Activated CD8-positive, alpha-beta T cell treated with anti-CD3 and anti-CD28 coated beads, Interleukin-2, amount 10 ng/mL, durations not matched to agents 7 days and 5 days (primary cell): ENCODE results near the gene ACYP1. TPM values are rescaled to one million over a fixed set of nuclear protein-coding genes. Genes with fewer than 3 reads are reported as not detected.

Experiments
- ATAC-seq: fragments of 150-1000 bp; cut with Tn5 transposase; one replicate; pipeline ENCODE4 v1.10.0; 2021; ENCODE audit warnings: moderate library complexity
- CTCF ChIA-PET: fragments of 350-600 bp; sonication (Branson Sonifier 250); formaldehyde crosslinking; loops from one replicate; lab custom pipeline; 2021; ENCODE audit warnings: antibody characterized with exemption; lab: Charles Lee
- POLR2A ChIA-PET: fragments of 350-600 bp; sonication (Branson Sonifier 250); formaldehyde crosslinking; loops from one replicate; lab custom pipeline; 2021; ENCODE audit warnings: antibody characterized with exemption; lab: Charles Lee
- DNase-seq: peaks from one replicate; pipeline ENCODE4 v3.0.0-alpha.2; 2020
- H3K27ac Mint-ChIP-seq: one replicate; pipeline ENCODE4 v1.8.0; 2021; ENCODE audit warnings: mild to moderate bottlenecking, mixed read lengths
- H3K27me3 Mint-ChIP-seq: one replicate; pipeline ENCODE4 v1.8.0; 2021; ENCODE audit warnings: low read depth, mixed read lengths
- H3K36me3 Mint-ChIP-seq: one replicate; pipeline ENCODE4 v1.8.0; 2021; ENCODE audit warnings: low read depth, mixed read lengths
- H3K4me1 Mint-ChIP-seq: one replicate; pipeline ENCODE4 v1.8.0; 2021; ENCODE audit warnings: low read depth, mixed read lengths
- H3K4me3 Mint-ChIP-seq: one replicate; pipeline ENCODE4 v1.8.0; 2021; ENCODE audit warnings: mild to moderate bottlenecking, mixed read lengths
- H3K9me3 Mint-ChIP-seq: one replicate; pipeline ENCODE4 v1.8.0; 2022; ENCODE audit warnings: mixed read lengths; ENCODE audit not compliant: insufficient read depth
- total RNA-seq, 2 experiments: library from RNA; stranded (reverse); gene quantifications; one replicate each; pipeline ENCODE4 v1.2.3, GENCODE V29; 2021

The ACYP1 gene
- total RNA-seq, 2 experiments from 2014 or later, result 42.6 to 44.0 TPM

GRCh38 chr14:75090353-75090752 lies 26.5 kb upstream of the ACYP1 start:
- H3K4me3 Mint-ChIP-seq, result no peak overlapping the region
- ChIA-PET POLR2A (interaction anchor here (0.7 kb wide), 1 partner anchor 184 kb away, joined by 3 read pairs; no protein-coding TSS in a partner anchor), CTCF (interaction anchor here (1.4 to 5.0 kb wide), 4 partner anchors 15 to 249 kb away, joined by 3 to 86 read pairs (median 6); no protein-coding TSS in a partner anchor)
- no peaks in the 10 kb centered on the region for H3K27me3 Mint-ChIP-seq
- H3K9me3 Mint-ChIP-seq, result no peaks in the 10 kb centered on the region
- ATAC-seq (no peak), DNase-seq (no peak)
- peaks cover 40% of the 10 kb centered on the region for H3K36me3 Mint-ChIP-seq
- no peaks in the 10 kb centered on the region for H3K4me1 Mint-ChIP-seq
- no peak overlapping the region for H3K27ac Mint-ChIP-seq

DNA sequence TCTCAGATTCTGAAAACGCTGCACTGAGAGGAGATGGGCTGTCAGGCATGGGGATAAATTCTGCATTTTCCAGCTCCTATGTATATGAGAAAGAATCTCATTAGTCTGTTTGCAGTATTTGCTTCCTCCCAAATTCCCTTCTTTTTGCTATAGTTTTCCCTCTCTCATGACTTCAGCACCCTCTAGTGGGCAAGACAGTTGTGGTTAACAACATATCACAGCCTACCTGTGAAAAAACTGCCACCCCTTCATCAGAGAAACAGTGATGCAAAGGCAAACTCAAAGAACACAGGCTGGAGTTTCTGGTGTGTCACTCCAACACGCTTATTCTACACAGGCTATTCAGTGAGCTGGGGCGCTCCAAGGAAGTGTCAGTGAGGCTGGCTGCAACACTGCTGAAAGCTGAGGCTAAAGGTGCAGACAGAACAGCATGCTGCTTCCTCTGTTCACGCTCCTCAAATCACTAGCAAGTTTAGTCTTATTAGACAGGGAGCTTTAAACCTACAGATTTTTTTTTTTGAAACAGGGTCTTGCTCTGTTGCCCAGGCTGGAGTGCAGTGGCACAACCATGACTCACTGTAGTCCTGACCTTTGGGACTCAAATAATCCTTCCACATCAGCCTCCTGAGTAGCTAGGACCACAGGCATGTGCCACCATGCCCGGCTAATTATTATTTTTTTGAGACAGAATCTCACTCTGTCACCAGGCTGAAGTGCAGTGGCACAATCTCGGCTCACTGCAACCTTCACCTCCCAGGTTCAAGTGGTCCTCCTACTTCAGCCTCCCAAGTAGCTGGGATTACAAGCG lies 24.9 kb upstream of the ACYP1 start:
- ATAC-seq (peak; percentile 69), DNase-seq (peak; percentile 65)
- H3K4me3 Mint-ChIP-seq, result no peak overlapping the region
- ChIA-PET CTCF (interaction anchor here (0.6 to 5.0 kb wide), 59 partner anchors 10 to 480 kb away, joined by 3 to 86 read pairs (median 4); partner anchors contain the start of genes ACYP1, EIF2B2, MLH3 and NEK9), POLR2A (interaction anchor here (0.6 to 1.0 kb wide), 3 partner anchors 218 to 228 kb away, joined by 3 read pairs; no protein-coding TSS in a partner anchor)
- H3K36me3 Mint-ChIP-seq, result peaks cover 45% of the 10 kb centered on the region
- no peak overlapping the region for H3K27ac Mint-ChIP-seq
- no peaks in the 10 kb centered on the region for H3K27me3 Mint-ChIP-seq
- H3K9me3 Mint-ChIP-seq, result no peaks in the 10 kb centered on the region
- no peaks in the 10 kb centered on the region for H3K4me1 Mint-ChIP-seq

GRCh38 chr14:75088153-75088552 lies 24.3 kb upstream of the ACYP1 start:
- DNase-seq (no peak), ATAC-seq (no peak)
- no peak overlapping the region for H3K27ac Mint-ChIP-seq
- H3K4me1 Mint-ChIP-seq, result no peaks in the 10 kb centered on the region
- H3K4me3 Mint-ChIP-seq, result no peak overlapping the region
- ChIA-PET CTCF (interaction anchor here (0.6 to 5.0 kb wide), 53 partner anchors 10 to 479 kb away, joined by 3 to 86 read pairs (median 5); partner anchors contain the start of genes ACYP1, EIF2B2, MLH3 and NEK9), POLR2A (interaction anchor here (0.7 to 1.0 kb wide), 2 partner anchors 220 to 227 kb away, joined by 3 read pairs; no protein-coding TSS in a partner anchor)
- peaks cover 45% of the 10 kb centered on the region for H3K36me3 Mint-ChIP-seq
- H3K9me3 Mint-ChIP-seq, result no peaks in the 10 kb centered on the region
- H3K27me3 Mint-ChIP-seq, result no peaks in the 10 kb centered on the region

DNA sequence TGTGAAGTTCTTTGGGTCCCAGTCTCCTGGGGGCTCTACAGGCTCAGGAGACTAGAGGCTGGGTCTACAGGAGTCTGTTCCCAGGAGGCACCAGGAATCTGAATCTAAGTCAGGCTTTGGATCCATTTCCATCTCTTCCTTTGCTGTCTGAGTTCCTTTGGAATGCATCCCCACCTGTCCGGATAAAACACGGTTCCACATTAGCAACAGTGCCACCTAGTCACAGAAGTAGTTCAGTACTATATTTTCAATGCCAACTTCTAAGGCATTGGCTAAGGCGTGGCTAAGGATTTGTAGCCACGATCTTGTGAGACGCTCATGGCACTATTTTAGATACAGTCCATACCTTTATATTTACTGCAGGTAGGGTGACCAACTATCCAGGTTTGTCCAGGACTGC lies 20.7 kb upstream of the ACYP1 start:
- no peak overlapping the region for H3K4me3 Mint-ChIP-seq
- H3K27me3 Mint-ChIP-seq, result no peaks in the 10 kb centered on the region
- ATAC-seq (no peak), DNase-seq (no peak)
- no peak overlapping the region for H3K27ac Mint-ChIP-seq
- ChIA-PET CTCF (interaction anchor here (0.9 kb wide), 1 partner anchor 10 kb away, joined by 3 read pairs; no protein-coding TSS in a partner anchor), POLR2A (no interaction called here)
- H3K4me1 Mint-ChIP-seq, result no peaks in the 10 kb centered on the region
- no peaks in the 10 kb centered on the region for H3K9me3 Mint-ChIP-seq
- H3K36me3 Mint-ChIP-seq, result peaks cover 50% of the 10 kb centered on the region

DNA sequence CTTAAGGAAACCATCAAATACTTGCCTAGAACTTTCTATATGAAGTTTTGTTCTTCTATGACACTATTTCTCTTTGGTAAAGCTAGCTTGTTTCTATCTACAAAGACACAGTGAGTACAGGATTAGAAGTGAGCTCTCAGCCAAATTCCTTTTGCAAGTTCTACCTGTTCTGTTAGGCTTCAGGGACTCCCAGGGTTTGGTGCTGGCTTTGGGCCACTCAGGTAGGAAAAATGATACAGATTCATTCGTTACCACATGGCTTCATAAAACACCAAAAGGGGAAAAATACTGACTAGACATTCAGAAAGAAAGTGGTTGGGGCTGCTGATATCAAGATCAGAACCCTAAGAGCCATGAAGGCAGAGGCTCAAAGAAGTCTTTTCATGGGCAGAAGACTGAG lies 19.4 kb upstream of the ACYP1 start:
- H3K27ac Mint-ChIP-seq, result no peak overlapping the region
- POLR2A ChIA-PET, result no interaction called here
- CTCF ChIA-PET, result interaction anchor here (0.6 to 1.7 kb wide), 3 partner anchors 137 to 222 kb away, joined by 3 to 6 read pairs (median 4); no protein-coding TSS in a partner anchor
- H3K4me1 Mint-ChIP-seq, result no peaks in the 10 kb centered on the region
- H3K9me3 Mint-ChIP-seq, result no peaks in the 10 kb centered on the region
- H3K36me3 Mint-ChIP-seq, result peaks cover 48% of the 10 kb centered on the region
- no peak overlapping the region for H3K4me3 Mint-ChIP-seq
- DNase-seq (no peak), ATAC-seq (no peak)
- no peaks in the 10 kb centered on the region for H3K27me3 Mint-ChIP-seq

- H3K27me3 Mint-ChIP-seq, result no peaks in the 10 kb centered on the region
- DNase-seq (no peak), ATAC-seq (no peak)
- H3K9me3 Mint-ChIP-seq, result no peaks in the 10 kb centered on the region
- H3K4me3 Mint-ChIP-seq, result no peak overlapping the region
- POLR2A ChIA-PET, result no interaction called here
- no peak overlapping the region for H3K27ac Mint-ChIP-seq
- H3K4me1 Mint-ChIP-seq, result no peaks in the 10 kb centered on the region
- H3K36me3 Mint-ChIP-seq, result peaks cover 39% of the 10 kb centered on the region
- CTCF ChIA-PET, result no interaction called here
Measured at GRCh38 chr14:75081660-75082229, 17.9 kb upstream of the ACYP1 start.

- Mint-ChIP-seq H3K36me3 (peaks cover 23% of the 10 kb centered on the region), H3K4me3 (no peak overlapping the region), H3K27me3 (no peaks in the 10 kb centered on the region), H3K27ac (no peak overlapping the region), H3K4me1 (no peaks in the 10 kb centered on the region), H3K9me3 (no peaks in the 10 kb centered on the region)
- DNase-seq (no peak), ATAC-seq (no peak)
- ChIA-PET POLR2A (no interaction called here), CTCF (interaction anchor here (1.3 to 1.5 kb wide), 2 partner anchors 135 to 174 kb away, joined by 3 to 4 read pairs; no protein-coding TSS in a partner anchor)
Measured at GRCh38 chr14:75079521-75079920, 15.7 kb upstream of the ACYP1 start.

GRCh38 chr14:75077794-75078193 lies 14.0 kb upstream of the ACYP1 start:
- peaks cover 13% of the 10 kb centered on the region for H3K36me3 Mint-ChIP-seq
- DNase-seq (no peak), ATAC-seq (no peak)
- no peak overlapping the region for H3K27ac Mint-ChIP-seq
- no peaks in the 10 kb centered on the region for H3K27me3 Mint-ChIP-seq
- no peaks in the 10 kb centered on the region for H3K9me3 Mint-ChIP-seq
- ChIA-PET POLR2A (interaction anchor here (0.6 kb wide), 1 partner anchor 44 kb away, joined by 3 read pairs; no protein-coding TSS in a partner anchor), CTCF (interaction anchor here (1.0 to 1.9 kb wide), 3 partner anchors 11 to 223 kb away, joined by 3 to 11 read pairs (median 3); no protein-coding TSS in a partner anchor)
- no peak overlapping the region for H3K4me3 Mint-ChIP-seq
- no peaks in the 10 kb centered on the region for H3K4me1 Mint-ChIP-seq

DNA sequence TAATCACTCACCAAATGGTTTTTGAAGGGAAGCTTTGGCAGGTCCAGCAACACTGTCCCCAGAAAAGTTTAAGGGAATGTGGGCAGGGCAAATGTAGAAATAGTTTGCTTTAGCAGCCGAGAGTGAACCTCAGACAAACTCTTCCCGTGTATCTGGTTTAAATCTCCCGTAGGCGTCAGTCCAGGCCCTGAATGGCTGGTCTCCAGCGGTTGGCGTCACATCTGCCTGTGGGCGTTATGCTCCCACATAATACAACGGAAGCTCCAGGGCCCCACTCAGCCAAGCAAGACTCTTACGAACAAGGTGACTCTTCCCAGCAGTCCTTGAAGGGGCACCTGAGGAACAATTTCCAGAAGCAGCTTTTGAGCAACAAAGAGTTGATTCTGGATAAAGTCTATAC lies 6.6 kb upstream of the ACYP1 start:
- Mint-ChIP-seq H3K9me3 (no peaks in the 10 kb centered on the region), H3K36me3 (no peaks in the 10 kb centered on the region), H3K4me1 (peaks cover 6% of the 10 kb centered on the region), H3K27me3 (peaks cover 6% of the 10 kb centered on the region), H3K27ac (no peak overlapping the region), H3K4me3 (no peak overlapping the region)
- POLR2A ChIA-PET, result no interaction called here
- CTCF ChIA-PET, result interaction anchor here (1.4 to 2.2 kb wide), 3 partner anchors 16 to 125 kb away, joined by 3 to 8 read pairs (median 5); no protein-coding TSS in a partner anchor
- no peak for DNase-seq
- ATAC-seq, result no peak

GRCh38 chr14:75069811-75070145 lies 6.0 kb upstream of the ACYP1 start:
- H3K4me3 Mint-ChIP-seq, result no peak overlapping the region
- H3K27ac Mint-ChIP-seq, result peak overlapping the region; percentile 62
- CTCF ChIA-PET, result interaction anchor here (1.0 to 2.2 kb wide), 5 partner anchors 17 to 209 kb away, joined by 3 to 8 read pairs (median 4); partner anchors contain the start of gene MLH3
- POLR2A ChIA-PET, result interaction anchor here (0.7 to 1.0 kb wide), 3 partner anchors 18 to 451 kb away, joined by 3 to 4 read pairs (median 3); partner anchors contain the start of gene MLH3
- peaks cover 7% of the 10 kb centered on the region for H3K4me1 Mint-ChIP-seq
- H3K9me3 Mint-ChIP-seq, result no peaks in the 10 kb centered on the region
- H3K27me3 Mint-ChIP-seq, result peaks cover 6% of the 10 kb centered on the region
- DNase-seq (no peak), ATAC-seq (no peak)
- no peaks in the 10 kb centered on the region for H3K36me3 Mint-ChIP-seq

- H3K9me3 Mint-ChIP-seq, result no peaks in the 10 kb centered on the region
- no peaks in the 10 kb centered on the region for H3K36me3 Mint-ChIP-seq
- peak within 1 kb of the TSS; percentile 62 for H3K27ac Mint-ChIP-seq
- peaks cover 6% of the 10 kb centered on the region for H3K27me3 Mint-ChIP-seq
- ATAC-seq, result peak; percentile 94
- ChIA-PET POLR2A (interaction anchor here (0.7 to 1.0 kb wide), 4 partner anchors 18 to 452 kb away, joined by 3 to 4 read pairs (median 3); partner anchors contain the start of gene MLH3), CTCF (interaction anchor here (1.0 to 2.2 kb wide), 4 partner anchors 17 to 208 kb away, joined by 3 to 8 read pairs (median 4); partner anchors contain the start of gene MLH3)
- peak; percentile 69 for DNase-seq
- no peak within 1 kb of the TSS for H3K4me3 Mint-ChIP-seq
- peaks cover 10% of the 10 kb centered on the region for H3K4me1 Mint-ChIP-seq
Measured at GRCh38 chr14:75069121-75069810, 5.4 kb upstream of the ACYP1 start, which contains the start of gene ZC2HC1C. Gene ZC2HC1C (plus strand): TSS chr14:75069641. CDS start chr14:75070574, 933 bp downstream.
